ENCODE results near the gene CDH12.

DNA sequence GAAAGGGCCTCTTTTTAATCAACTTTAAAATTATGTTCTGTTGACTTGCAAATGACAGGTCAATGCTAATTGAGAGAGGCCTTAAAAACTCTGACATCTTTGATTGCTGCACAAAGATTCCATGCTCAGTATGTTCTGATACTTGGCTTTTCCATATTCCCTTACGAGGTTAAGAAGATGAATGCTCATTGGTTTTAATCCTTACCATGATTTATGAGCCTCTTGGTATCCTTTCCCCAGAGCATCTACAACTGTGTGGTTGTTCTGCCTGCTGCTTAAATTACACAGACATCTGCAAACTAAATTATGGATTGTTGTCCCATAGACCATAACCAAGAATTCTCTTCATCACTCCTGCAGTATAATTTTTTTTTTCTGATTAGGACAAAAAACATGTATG is 352.6 kb downstream of the CDH12 start:
- no peak for TF ChIP-seq CTCF (IDR thresholded peaks at IDR 0.05; ENCODE audit: insufficient read depth, low read length)
- TF ChIP-seq REST (IDR thresholded peaks at IDR 0.05; ENCODE audit: insufficient replicate concordance, low read depth): no peak
- no peak for TF ChIP-seq POLR2AphosphoS5 (IDR thresholded peaks at IDR 0.05; ENCODE audit: low read depth)
- no peak for TF ChIP-seq SPI1 (IDR thresholded peaks at IDR 0.05; ENCODE audit: borderline replicate concordance, low read depth)
